HEK293T (cell line): Measurements from ENCODE around the gene BNIP2.

Experiments
- FOXM1 ChIP-seq: fragments of 450-650 bp; IDR thresholded peaks from 2 replicates; pipeline ENCODE4 v1.6.1; 2017; ENCODE audit warnings: mild to moderate bottlenecking, borderline replicate concordance
- SP1 ChIP-seq: fragments of 450-650 bp; IDR thresholded peaks from 2 replicates; pipeline ENCODE4 v1.6.1; 2017
- SUZ12 ChIP-seq: fragments of 450-650 bp; IDR thresholded peaks from 2 replicates; pipeline ENCODE4 v1.6.1; 2016; ENCODE audit warnings: mild to moderate bottlenecking
- ZNF384 ChIP-seq: fragments of 450-650 bp; IDR thresholded peaks from 2 replicates; pipeline ENCODE4 v1.6.1; 2016

DNA sequence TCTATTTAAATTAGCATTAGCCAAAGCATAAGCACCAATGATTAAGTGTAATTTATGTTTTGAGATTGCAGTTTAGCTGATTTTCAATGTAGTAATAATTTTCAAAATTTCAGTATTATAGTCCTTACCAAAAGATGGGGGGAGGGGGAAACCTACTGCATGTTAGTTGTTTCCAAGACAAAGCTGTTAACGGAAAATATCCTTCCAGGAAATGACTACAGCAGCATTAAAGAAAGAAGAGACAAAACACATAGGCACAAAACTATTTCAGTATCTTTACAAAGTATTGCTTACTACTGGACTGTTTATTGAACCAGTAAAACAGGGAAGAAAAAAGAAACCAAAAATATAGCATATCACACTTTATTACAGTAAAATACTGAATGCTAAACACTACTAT, 10.5 kb downstream of the BNIP2 start:
- TF ChIP-seq FOXM1 (no peak), SP1 (no peak), ZNF384 (no peak), SUZ12 (no peak)
